ENCODE results near the gene ZBTB7B.

ZBTB7B gene

DNA sequence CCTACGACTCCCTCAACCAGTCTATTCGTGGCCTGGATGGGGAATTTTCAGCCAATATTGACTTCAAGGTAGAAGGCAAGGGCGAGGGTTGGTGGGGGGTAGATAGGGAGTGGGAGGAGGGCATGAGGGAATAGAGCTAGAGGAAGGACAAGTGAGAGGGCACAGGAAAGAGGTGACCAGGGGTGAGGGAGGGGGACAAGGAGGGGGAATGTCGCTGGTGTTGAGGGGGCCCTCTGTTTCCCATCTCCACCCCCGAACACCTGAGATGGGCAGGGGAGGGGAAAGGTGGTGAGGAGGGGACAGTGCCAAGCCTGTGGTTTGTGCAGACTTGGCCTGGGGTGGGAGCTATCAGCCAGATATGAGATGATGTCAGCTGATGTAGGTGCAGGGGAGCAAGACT is 40.2 kb downstream of the ZBTB7B start:
- no peak for DNase-seq

DNA sequence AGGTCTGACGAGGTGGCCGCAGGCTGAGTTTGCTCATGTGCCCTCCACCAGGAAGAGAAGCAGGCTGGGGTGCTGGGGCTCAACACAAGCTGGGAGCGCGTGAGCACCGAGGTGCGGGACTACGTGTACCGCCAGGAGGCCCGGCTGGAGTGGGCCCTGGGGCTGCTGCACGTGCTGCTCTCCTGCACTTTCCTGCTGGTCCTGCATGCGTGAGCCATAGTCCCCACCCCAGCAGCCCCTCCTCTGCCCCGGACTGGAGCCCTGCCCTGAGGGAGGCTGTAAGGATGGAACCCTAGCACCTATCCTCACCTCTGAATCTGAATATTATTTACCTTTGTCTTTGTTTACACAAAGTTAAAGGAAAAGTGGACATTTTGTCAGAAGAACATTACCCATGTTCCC is 40.7 kb downstream of the ZBTB7B start:
- DNase-seq, result no peak

DNA sequence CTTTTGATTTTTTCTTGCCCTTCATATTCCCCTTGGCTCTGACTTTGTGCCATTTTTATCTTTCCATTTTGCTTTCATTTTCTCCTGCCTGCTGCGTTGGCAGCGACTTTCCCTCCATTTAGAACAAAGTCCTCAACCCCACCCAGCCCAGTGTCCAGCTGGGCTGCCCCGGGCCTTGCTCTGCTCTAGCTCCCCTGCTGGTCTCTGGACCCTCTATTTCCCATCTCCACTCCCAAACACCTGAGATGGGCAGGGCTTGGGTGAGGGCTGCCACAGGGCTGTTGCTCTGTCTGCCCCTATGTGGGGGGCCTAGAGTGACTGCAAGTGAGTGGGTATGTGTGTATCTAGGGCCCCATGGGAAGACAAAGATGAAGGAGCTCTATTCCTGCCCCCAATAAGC is 41.2 kb downstream of the ZBTB7B start:
- DNase-seq, result no peak

DNA sequence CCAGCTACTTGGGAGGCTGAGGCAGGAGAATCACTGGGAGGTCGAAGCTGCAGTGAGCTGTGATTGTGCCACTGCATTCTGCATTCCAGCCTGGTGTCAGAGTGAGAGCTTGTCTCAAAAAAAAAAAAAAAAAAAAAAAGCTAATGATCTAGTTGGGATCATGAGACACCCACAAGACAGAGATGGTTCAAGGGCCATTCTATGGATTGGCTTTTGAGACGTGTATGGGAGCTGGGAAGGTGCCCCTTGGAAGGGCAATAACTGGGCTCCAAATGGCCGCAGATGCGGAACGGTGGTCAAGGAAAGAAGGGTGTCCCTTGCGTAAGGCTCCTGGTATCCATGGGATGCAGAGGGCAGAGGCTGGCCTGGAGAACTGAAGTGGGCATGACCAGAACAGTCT is 41.8 kb downstream of the ZBTB7B start:
- DNase-seq, result no peak

DNA sequence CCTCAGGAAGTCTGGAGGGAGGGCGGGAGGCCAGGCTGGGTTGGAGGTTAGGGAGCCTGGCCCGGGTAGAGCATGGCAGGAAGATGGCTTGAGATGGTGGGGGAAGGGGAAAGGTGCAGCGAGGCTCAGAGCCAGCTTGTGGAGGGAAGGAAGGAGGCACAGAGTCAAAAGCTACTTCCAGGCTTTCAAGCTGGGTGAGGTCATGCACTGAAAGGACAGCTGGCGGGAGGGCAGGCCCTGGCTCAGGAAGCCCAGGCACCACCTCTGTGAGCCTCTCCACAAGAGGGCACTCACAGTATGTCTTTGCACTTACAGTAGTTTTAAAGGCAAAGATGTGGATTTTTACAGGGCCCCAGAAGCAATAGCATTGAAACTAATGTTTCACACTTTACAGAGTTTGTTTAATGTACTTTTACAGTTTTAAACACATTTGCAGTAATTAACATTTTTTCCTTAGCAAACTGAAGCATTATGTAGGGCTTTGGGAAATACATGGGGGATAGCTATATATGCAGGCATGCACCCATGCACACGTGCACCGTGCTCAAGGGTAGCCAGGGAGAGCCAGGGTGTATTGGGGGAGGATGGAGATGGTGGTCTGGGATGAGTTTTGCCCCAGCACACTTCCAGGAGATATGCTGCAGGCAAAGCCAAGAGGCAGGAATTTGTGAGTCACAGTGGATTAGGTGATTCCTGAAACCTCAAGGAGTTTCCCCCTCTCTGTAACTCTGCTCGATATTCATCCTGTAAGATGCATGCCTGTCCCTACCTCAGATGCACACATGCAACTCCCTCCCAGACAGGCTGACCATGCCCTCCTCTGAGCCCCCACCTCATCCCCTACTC is 42.4 kb downstream of the ZBTB7B start:
- DNase-seq, result peak; percentile 21

DNA sequence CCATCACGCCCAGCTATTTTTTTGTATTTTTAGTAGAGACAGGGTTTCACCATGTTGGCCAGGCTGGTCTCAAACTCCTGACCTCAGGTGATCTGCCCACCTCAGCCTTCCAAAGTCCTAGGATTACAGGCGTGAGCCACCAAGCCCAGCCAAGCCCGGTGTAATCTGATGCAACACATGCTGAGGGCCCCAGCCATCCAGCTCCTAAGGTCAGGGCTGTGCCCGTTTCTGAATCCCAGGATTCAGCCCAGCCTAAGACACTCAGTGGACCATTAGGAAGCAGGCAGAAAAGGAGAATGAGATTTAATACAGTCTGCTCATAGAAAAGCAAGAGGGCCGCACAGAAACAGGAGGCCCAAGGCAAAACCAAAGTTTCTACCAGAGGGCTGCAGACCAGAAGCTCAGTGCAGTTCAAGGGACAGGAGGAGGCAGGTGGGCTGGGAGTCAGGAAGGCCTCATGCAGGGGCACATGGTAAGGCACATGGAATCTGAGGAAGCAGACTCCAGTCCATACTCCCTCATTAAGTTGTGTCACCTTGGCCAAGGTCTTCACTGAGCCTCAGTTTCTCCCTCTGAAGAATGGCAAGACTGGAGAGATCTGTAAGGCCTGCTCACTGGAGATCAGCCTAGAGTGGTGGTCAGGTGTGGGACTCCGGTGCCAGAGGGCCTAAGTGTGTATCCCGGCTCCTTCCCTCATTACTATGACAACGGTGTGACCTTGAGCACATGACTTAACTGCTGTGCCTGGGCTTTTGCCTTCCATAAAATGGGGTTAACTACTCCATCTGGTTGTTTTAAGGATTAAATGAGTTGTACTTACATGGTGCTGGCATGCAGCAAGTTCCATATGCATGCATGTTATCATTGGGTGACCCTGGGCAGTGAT is 46.1 kb downstream of the ZBTB7B start:
- no peak for DNase-seq

DNA sequence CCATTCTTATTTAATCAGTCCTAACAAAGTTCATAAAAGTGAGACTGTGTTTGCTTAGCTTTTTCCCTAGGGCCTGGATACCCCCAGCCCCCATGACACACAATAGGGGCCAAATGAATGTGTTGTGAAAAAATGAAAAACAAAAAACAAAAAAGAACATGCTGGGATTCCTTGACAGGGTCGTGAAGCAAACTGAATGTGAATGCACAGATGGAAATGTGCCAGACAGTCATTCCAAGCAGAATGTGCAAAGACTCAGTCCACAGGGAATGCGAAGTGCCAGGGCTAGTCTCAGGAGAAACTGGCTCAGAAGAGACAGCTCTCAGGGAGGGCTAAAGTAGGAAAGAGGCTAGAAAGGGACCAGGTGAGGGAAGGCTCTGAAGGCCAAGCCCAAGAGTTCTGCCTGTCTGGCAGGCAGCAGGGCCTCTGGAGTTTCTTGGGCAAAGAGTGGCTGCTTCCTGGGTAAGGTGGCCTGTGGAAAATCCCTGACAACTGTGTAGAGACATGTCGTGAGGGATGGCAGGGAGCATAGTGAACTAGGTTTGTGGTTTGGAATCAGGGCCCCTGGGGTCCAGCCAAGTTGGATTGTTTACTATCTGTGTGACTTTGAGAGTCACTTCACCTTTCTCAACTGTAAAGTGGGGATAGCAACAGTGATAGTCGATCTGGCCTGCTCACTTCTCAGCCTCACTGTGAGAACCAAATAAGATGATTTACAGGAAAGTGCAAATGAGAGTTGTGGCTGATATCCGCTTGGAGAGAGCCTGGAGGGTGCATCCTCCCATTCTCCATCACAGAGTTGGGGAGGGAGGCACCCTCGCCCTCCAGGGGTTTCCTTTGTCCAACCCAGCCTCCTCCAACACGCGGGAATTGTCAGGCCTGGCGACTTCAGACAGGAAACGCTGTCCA is 47.3 kb downstream of the ZBTB7B start:
- DNase-seq, result peak; percentile 60

DNA sequence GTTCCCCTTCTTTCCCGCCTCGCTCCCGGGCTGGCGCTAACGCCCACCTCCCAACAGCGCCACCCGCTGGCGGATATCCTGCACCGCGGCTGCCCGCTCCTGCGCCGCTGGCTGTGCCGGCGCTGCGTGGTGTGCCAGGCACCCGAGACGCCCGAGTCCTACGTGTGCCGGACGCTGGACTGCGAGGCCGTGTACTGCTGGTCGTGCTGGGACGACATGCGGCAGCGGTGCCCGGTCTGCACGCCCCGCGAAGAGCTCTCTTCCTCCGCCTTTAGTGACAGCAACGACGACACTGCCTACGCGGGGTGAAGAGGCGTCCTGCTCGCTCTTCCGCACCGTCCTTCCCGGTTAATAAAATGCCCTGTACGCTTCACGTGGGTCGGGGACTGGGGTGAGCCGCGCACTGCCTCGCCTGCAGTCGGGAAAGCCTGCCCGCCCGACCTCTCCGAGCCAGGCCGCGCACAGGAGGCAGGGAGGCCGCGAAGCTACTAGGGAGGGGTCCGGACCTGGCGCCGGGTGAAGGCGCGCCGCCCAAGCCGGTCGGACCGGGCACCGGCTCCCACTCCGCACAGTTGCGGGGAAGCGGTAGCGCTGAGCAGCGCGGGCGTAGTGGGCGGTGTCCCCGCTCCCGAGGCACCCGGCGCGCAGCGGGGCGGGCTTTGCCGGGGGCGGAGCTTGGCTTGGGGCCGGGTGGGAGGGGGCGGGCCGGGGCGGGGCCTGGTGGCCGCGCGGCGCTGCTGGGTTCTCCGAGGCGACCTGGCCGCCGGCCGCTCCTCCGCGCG is 48.1 kb downstream of the ZBTB7B start, which contains the start of gene ADAM15:
Gene ADAM15, plus strand, starts transcription at position 757 of the 782 bp plus-strand sequence. CDS start 71 bp downstream, outside the sequence.
- peak; percentile 27 for DNase-seq

DNA sequence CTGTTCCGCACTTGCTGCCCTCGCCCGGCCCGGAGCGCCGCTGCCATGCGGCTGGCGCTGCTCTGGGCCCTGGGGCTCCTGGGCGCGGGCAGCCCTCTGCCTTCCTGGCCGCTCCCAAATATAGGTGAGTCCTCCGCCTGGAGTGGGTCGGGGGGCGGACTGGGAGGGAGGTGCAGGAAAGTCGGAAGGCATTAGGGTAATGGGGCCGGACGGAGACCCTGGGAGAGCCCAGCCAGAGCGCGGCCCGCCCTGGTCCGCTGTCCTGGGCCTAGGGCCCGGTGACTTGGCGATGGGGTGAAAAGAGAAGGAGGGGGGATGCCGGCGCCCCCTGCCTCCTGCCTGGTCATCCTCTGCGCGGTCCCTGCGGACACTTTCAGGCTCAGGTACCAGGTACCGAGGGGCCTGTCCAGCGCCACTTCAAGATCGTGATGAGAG is 48.8 kb downstream of the ZBTB7B start:
- no peak for DNase-seq

DNA sequence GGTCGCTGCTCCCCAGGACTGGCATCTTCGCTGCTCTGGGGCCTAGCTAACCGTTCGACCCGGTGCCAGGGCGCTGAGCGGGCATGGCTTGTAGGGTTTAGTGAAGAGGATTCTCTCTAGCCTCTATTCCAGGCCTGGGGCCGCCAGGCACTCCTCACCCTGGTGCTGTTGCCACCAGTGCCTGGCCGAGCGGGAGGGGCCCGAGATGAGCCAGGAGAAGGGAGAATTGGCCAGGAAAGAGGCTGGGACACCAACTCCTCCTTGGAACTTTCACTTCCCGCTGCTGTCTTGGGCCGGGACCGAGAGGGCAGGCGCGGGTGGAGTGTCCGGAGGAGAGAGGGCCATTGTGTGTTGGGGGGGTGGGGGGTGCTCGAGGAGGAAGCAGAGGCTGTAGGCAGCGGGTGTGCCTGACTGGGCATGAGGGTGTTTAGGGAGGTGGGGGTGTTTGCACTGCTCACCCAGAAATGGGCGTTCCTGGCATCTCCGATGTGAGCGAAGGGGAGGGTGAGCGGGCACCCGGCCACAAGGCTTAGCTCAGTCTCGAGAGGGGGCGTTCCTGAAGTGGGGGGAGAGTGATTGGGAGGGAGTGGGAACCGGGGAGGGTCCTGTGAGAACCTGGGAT is 49.3 kb downstream of the ZBTB7B start:
- DNase-seq, result peak; percentile 29

DNA sequence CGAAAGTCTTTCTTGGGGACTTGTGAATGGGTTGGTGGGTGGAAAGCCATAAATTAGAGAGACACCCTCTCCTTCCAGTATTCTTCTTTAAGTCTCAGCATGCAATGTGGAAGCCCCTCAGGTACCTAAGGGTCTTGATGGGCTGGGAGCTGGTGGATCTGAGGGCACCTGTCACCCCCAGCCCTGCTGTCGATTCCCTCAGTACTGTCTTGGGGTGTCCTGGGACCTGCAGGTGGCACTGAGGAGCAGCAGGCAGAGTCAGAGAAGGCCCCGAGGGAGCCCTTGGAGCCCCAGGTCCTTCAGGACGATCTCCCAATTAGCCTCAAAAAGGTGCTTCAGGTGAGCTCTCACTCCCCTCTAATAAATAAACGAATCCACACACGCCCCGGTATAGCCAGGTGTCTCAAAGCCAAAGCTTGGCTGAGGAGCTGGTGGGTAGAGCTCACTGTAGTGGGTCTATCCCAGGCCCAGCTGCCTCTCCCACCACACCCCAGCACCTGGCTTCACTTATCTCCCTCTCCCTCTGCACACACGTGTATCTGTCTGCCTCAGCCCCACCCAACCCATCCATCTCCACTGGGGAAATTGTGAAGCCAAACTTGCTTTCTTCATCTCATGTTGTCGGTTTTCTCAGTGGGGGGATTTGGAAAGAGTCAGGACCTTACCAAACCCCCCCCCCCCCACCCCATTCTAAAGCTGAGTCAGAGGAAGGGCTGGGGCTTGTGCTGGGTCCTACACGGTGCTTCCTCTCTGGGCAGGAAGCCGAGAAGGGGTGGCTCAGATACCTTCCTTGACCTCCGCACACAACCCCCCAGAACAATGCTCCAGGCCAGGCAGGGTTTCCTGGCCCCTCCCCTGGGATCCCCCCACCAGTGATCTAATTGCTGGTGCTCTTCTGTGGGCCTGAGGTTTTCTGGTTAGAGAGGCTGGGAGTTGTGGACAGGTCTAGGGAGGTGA is 50.1 kb downstream of the ZBTB7B start:
- peak; percentile 61 for DNase-seq

DNA sequence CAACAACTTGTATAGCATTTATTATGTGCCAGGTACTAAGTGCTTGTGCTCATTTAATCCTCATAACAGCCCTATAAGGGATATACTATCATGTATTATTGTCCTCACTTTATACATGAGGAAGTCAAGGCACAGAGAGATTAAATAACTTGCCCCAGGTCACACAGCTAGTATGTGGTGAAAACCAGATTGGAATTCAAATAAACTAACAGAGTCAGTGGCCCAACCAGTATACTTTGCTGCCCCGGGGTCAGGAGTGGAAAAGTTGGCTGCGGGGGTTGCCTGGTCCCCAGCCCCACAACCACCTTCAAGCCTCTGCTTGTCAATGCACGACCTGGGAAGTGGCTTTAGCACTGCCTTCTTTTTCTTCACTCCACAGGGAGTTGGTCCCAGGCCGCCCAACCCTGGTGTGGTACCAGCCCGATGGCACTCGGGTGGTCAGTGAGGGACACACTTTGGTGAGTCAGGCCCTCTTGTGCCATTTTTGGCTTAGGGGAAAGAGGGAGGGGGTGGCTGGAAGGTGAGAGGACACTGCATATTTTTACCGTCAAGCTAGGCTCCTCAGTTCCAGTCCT is 51.0 kb downstream of the ZBTB7B start:
- no peak for DNase-seq

DNA sequence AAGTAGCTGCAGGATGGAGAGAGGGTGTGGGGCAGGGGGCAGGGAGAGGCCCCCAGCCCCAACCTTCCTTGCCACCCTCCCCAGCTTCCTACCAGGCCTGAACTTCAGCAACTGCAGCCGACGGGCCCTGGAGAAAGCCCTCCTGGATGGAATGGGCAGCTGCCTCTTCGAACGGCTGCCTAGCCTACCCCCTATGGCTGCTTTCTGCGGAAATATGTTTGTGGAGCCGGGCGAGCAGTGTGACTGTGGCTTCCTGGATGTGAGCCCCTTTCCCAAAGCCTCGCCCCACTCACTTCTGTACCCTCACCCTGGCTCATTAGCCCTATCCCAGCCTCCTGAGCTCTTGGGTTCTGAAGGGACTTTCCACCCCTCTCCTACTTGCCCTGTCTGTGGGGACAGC is 54.5 kb downstream of the ZBTB7B start:
- no peak for DNase-seq

DNA sequence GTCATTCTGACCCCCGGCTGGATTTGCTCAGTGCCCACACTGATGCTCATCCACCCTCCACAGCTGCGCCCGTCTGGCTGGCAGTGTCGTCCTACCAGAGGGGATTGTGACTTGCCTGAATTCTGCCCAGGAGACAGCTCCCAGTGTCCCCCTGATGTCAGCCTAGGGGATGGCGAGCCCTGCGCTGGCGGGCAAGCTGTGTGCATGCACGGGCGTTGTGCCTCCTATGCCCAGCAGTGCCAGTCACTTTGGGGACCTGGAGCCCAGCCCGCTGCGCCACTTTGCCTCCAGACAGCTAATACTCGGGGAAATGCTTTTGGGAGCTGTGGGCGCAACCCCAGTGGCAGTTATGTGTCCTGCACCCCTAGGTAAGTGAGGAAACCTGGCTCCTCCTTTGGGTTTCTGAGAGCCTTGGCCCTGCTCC is 55.2 kb downstream of the ZBTB7B start:
- DNase-seq, result no peak

DNA sequence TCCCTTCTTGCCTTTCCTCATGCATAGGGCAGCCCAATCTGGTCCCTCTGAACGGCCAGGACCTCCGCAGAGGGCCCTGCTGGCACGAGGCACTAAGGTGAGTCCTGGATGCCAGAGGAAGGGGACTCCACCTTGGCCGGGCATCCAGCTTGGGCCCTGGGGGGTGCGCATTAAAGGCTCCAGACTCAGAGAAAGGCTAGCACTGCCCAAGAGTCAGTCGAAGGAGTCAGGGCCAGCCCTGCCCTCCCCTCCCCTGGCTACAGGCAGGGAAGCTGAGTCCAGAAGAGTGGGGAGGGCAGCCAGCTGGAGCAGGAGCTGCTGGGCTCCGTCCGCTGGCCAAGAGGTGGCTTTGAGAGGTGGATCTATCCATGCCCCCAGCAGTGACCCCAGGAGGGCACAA is 58.1 kb downstream of the ZBTB7B start:
- no peak for DNase-seq

DNA sequence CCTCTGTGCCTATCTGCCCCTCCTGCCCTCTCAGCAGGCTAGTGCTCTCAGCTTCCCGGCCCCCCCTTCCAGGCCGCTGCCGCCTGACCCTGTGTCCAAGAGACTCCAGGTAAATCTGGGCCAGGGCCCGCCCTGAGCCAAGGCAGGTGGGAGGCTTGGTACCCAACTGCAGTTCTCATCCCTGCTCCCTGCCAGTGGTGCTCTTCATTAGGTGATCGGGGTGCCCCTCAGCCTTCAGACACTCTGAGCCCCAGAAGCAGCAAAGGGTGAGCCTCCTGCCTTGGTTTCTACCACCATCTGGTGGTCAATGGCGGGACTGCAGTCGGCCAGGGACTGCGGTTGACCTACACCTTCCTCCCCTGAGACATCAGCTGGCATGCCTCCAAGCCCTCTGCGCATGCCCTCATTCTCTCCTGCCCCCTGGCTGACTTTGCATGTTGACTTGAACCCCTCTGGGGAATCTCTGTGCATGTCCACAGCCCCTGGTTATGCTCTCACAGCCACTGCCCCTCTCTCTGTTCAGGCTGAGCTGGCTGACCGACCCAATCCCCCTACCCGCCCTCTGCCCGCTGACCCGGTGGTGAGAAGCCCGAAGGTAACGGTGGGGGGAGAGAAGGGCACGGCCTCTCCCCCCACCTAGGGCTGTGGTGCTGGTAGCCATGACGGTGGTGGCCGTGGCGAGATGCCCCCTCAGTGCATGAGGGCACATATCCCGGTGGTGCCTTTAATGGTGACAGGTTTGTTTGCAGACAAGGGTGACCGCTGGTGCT is 59.0 kb downstream of the ZBTB7B start:
- peak; percentile 73 for DNase-seq

DNA sequence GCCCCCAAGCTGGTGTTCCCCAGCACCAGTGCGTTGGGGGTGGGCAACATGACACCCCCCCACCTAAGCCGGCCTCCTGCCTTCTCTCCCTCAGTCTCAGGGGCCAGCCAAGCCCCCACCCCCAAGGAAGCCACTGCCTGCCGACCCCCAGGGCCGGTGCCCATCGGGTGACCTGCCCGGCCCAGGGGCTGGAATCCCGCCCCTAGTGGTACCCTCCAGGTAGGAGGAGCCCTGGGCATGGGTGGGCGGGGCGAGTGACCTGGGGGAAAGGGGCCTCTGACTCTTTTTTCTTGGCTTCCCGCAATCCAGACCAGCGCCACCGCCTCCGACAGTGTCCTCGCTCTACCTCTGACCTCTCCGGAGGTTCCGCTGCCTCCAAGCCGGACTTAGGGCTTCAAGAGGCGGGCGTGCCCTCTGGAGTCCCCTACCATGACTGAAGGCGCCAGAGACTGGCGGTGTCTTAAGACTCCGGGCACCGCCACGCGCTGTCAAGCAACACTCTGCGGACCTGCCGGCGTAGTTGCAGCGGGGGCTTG is 59.6 kb downstream of the ZBTB7B start:
- DNase-seq, result no peak

DNA sequence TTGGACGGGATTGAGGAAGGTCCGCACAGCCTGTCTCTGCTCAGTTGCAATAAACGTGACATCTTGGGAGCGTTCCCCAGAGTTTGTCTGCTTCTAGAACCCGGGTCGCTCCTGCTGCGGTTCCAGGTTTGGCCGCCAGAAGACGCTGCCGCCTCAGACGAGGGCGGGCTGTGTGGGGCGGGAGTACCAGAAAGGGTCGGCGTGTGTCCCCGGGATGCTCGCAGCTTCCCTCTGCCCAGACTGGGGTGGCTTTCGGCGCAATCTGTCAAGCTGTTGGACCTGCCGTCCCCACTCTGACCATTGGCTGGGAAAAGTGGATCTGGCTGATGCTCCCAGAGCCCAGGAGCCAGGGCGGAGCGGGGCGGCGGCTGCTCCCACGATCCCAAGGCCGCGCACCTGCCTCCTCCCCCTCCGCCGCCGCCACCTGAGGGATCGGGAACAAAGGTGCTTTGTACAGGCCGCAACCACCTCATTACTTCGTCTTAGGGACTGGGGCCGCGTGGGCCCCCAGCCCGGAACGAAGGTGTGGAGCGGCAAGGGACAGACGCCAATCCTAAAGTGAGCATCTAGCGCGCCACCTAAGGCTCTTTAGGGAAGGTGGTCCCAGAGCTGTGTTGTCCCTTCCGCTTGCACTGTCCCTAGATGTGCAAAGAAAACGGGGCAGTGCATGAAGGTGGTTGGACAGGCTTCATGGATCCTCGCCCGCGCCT is 60.3 kb downstream of the ZBTB7B start:
- DNase-seq, result peak; percentile 19
